HG02852 (cell line): ENCODE data around the gene SEC14L6.

Source experiments
- ATAC-seq: cut with Tn5 transposase; IDR thresholded peaks from one replicate; pipeline ENCODE4 v1.9.1; 2021; ENCODE audit warnings: mild to moderate bottlenecking, moderate library complexity; ENCODE audit not compliant: unreplicated experiment

The SEC14L6 gene

GRCh38 chr22:30538280-30538679 lies 8.3 kb downstream of the SEC14L6 start:
- no peak for ATAC-seq

GRCh38 chr22:30537083-30537731 lies 9.3 kb downstream of the SEC14L6 start:
- ATAC-seq: no peak

DNA sequence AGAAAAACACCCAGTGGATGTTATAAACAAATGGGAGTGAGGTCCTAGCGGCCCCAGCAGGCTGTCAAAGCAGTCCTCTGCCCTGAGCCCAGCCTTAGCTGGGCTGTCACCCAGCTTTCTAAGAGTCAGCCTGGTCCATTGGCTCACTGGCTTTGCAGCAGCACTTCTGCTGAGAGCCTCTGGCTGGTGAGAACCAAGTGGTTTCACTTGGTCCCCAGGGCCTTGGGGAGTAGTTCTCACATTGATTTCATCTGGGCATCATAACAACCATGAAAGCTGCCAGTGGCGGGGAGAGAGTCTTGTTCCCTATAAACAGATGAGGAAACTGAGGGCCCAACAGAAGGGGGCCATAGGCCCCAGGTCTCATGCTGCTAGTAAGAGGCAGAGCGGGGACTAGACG lies 11.4 kb downstream of the SEC14L6 start:
- ATAC-seq: no peak

DNA sequence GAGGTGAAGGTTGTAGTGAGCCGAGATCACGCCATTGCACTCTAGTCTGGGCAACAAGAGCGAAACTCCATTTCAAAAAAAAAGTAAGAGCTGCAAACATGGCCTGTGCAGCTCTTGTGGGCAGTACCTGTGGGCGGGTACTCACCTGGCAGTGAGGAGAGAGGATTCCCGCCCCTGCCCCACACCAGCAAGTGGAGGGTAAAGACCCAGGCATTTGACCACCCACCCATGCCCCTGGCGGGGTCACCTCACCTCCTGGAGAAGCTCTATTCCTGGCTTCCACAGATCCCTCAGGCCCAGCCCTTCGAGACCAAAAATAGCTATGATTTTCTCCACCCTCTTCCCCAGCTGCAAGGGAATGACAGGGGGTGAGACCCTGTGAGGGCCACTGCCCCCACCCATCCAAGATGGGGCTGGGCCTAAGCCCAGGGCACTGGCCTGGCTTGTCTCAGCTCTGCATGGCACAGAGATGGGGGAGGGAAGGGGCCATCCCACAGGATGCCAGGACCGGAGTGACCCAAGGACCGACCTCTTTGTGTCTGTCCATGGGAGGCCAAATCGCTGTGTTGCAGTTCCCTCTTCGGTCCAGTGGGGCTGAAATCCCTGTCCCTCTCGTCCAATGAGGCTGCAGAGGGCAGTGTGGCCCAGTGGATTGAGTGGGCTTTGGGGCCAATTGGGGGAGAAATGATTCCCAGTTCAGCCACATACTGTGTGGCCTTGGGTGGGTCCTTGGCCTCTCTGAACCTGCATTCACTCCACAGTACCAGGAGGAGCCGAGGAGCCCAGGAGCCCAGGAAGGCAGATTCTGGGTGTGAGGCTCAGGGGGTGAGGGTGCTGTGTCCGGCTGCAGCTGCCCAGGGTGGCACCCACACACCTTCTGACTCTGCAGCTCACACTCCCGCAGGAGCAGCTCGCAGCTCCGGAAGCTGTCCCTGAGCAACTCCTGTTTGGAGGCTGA lies 14.6 kb downstream of the SEC14L6 start:
- ATAC-seq: no peak

DNA sequence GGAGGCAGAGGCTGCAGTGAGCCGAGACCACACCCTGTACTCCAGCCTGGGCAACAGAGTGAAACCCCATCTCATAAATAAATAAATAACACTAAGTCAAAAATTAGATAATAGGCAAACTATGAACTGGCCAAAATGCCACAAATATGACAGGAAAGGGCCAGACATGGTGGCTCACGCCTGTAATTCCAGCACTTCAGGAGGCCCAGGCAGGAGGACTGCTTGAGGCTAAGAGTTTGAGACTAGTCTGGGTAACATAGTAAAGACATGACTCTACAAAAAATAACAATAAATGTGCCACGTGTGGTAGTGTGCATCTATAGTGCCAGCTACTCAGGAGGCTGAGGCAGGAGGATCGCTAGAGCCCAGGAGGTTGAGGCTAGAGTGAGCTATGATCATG lies 19.9 kb downstream of the SEC14L6 start:
- no peak for ATAC-seq

GRCh38 chr22:30523646-30524489 lies 22.7 kb downstream of the SEC14L6 start:
- ATAC-seq: no peak

DNA sequence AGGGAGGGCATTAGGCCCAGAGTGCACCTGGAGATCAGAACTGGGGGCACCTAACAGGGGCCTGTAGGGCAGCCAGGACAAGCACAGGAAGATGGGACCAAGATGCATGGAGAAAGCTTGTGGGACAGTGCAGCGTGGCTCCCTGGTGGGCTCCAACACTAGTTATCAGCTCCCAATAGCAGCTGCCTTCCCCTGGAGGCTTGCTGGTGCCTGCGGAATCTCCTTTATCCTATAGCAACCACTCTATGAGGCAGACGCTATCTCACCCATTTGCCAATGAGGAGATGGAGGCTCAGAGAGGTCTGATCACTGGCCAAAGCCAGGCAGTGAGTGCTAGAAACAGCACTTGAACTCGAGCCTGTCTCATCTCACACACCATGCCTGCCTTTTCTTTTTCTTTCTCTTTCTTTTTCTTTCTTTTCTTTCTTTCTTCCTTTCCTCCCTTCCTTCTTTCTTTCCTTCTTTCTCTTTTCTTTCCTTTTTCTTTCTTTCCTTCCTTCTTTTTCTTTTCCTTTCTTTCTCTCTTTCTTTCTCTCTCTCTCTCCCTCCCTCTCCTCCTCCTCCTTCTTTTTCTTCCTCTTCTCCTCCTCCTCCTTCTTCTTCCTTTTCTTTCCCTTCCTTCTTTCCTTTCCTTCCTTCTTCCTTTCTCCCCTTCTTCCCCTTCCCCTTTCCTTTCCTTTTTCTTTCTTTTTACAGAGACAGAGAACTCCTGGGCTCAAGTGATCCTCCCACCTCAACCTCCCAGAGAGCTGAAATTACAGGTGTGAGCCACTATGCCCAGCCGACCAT lies 25.0 kb downstream of the SEC14L6 start:
- ATAC-seq: no peak

DNA sequence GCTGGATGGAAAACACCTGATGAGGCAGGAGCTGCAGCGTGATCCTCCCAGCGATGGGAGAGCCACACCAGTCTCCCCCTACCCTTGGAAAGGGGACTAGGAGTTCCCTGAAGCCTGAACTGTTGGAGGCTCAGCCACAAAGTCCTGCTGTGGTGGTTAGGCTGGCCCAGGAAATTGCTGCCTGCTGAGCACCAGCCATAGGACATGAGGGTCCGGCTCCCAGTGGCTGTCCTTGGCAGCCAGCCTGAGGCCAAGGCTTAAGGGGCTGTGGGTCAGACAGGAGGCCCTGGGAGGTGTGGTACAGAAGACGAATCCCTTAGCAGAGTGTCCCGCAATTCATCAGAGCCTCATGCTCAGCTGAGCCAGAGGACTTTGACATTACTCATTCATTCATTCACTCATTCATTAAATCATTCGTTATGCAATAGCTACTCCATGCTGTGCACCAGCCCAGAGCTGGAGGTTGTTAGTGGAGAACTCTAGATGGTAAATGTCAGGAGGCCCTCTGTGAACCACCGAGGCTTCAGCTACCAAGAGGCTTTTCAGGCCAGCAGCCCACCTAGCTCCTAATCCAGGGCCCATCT lies 26.6 kb downstream of the SEC14L6 start:
- ATAC-seq: no peak

- no peak for ATAC-seq
Measured at GRCh38 chr22:30516731-30517130, 29.8 kb downstream of the SEC14L6 start.

- ATAC-seq: no peak
Measured at GRCh38 chr22:30516273-30516672, 30.3 kb downstream of the SEC14L6 start.

- ATAC-seq: no peak
Measured at GRCh38 chr22:30514252-30514651, 32.3 kb downstream of the SEC14L6 start.

- ATAC-seq: no peak
Measured at GRCh38 chr22:30513462-30513861, 33.1 kb downstream of the SEC14L6 start.

GRCh38 chr22:30511911-30512310 lies 34.6 kb downstream of the SEC14L6 start:
- ATAC-seq: no peak

- no peak for ATAC-seq
Measured at GRCh38 chr22:30511109-30511508, 35.4 kb downstream of the SEC14L6 start.

GRCh38 chr22:30508216-30508615 lies 38.3 kb downstream of the SEC14L6 start:
- ATAC-seq: no peak

DNA sequence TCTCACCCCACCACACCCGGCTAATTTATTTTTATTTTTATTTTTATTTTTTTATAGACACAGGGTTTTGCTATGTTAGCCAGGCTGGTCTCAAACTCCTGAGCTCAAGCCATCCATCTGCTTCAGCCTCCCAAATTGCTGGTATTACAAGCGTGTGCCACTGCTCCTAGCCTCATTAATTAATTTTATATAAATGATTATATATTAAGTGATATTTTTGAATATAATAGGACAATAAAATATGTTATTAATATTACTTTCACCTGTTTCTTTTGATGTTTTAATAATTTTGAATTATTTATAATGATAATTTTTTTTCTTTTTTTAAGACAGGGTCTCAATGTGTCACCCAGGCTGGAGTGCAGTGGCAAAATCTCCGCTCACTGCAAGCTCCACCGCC lies 38.9 kb downstream of the SEC14L6 start:
- no peak for ATAC-seq

GRCh38 chr22:30506507-30506968 lies 40.0 kb downstream of the SEC14L6 start:
- ATAC-seq: no peak

- ATAC-seq: no peak
Measured at GRCh38 chr22:30503551-30503950, 43.0 kb downstream of the SEC14L6 start.

DNA sequence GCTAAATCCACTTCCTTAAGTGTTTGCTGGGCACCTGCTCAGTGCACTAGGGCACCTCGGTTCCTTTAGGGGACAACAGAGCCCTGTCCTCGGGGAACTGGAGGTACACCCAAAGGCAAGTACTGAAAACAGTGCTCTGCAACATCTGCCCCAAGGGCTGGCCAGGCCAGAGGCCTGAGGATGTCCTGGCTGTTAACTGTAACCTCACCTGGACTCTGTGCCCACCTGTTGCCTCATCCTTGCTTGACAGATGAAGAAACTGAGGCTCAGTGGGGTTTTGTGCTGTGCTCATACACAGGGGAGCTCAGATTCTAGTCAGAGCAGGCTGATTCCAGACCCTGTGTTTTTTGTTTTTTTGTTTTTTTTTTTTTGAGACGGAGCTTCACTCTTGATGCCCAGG lies 43.6 kb downstream of the SEC14L6 start:
- no peak for ATAC-seq

- ATAC-seq: no peak
Measured at GRCh38 chr22:30502153-30502552, 44.4 kb downstream of the SEC14L6 start.
